COLO668 (cell line): ENCODE results near the gene STK17A.
"Not testable (repeated sequence)": the region's sequence is repeated elsewhere in the genome, so short reads cannot be mapped to it uniquely, and the experiment has no call there.

Experiments
- DNase-seq: peaks from one replicate; lab custom pipeline; 2025; ENCODE audit not compliant: unreplicated experiment; lab: John Stamatoyannopoulos, UW

The STK17A gene

DNA sequence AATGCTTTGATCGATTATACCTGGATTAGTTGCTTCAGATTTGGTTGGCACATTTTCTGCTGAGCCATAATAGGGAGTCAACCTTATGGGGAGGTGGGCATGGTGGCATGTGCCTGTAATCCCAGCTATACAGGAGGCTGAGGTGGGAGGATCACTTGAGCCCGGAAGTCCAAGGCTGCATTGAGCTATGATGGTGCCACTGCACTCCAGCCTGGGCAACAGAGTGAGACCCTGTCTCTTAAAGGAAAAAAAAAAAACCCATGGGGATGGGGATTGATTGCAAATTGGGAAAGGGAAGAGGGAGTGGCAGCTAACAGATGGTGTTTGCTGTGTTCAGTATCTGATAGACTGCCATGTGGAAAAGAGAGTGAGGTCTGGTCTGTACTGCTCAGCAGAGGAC lies 11.1 kb downstream of the STK17A start:
- DNase-seq = no peak

DNA sequence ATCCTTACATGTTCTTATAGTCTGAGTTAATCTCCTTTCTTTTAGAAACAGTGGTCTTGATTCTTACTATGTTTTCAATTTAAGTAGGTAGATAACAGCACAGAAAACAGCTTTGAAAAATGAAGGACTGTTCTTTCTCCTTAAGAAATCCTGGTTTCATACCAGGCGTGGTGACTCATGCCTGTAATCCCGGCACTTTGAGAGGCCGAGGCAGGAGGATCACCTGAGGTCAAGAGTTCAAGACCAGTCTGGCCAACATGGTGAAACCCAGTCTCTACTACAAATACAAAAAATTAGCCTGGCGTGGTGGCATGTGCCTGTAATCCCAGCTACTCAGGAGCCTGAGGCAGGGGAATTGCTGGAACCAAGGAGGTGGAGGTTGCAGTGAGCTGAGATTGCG lies 13.5 kb downstream of the STK17A start:
- DNase-seq = not testable (repeated sequence)

DNA sequence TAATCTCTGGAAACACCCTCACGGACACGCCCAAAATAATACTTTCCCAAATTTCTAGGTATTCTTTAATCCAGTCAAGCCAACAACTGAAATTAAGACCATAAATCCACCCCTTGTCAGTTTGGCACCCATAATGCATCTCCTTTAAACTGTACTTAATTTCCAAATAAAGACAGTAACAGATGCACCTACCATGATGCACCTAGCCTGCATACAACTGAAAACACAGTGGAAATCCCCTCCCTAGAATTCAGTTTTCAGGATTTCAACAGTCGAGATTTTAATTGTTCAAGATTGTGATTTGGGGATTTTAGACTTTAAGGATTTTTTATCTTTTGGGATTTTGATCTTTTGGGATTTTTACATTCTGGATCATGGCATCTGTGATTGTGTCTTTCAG lies 17.1 kb downstream of the STK17A start:
- no peak for DNase-seq

DNA sequence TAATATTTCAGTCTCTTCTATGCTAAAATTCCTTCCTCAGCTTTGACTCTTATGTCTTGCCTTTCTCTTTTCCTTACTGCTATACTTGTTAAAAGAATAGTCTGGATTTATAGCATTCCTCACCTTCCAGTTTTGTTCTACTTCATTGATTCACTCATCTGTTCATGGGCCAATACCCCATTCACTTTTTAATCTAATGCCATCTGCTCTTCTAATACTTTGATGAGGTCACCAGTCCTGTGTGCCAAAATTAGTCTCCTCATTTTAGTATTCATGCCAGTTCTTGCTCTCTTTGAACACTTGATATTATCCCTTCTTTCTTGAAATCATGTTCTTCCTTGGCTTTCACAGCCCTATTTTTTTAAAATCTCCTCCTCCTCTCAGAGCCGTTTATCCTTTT lies 19.3 kb downstream of the STK17A start:
- DNase-seq = no peak

DNA sequence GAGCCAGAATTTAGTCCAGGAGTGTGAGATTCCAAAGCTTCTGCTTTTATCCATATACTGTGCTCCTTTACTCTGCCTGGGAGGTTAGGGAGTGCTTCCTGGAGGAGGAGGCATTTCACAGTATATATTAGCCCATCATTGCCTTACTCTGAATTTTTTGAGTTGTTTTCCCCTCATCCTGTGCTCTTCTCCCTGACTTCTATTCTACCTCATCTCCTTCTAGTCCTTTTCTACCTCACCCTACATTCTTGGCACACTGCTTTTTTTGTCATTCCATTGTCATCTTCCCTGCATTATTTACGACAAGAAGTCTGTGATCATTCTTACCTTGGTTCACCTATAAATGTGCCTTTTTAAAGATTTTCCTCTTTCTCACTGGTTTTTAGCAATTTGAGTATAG lies 21.3 kb downstream of the STK17A start:
- DNase-seq = no peak

DNA sequence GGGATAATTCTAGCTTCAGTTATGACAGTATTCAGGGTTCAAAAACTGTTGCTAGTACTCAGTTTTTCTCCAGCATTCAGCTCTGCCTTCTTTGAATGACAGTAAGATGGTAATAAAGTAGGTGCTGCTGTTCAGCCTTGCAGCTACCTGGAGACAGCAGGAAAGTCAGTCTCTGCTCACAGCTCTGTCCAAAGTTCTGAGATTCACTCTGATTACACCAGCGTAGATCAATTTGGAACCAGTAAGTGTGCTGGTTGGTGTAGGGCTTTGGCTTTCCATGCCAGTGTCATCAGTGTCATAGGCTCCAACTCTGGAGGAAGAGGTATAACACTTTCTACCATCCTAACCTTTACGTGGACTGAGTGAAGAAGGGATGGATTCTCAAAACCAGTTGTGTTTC lies 26.2 kb downstream of the STK17A start:
- no peak for DNase-seq

DNA sequence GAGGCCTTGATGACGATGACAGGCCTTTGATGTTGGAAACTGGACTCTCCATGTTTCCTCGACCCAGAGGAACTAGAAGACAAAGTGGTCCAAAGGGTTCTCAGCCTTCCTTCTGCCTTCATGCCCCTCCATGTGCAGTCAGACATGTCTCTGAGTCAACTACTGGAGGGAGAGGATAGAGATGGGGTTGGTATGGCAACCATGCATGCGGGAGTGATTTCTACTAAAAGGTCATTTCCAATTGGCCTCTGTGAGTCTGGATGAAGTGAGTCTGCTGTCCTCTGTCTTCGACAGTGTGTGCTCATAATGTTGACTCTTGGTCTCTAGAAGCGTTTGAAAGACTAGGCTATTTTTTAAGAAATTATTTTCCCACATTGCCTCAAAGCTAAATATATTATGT lies 29.2 kb downstream of the STK17A start:
- no peak for DNase-seq

DNA sequence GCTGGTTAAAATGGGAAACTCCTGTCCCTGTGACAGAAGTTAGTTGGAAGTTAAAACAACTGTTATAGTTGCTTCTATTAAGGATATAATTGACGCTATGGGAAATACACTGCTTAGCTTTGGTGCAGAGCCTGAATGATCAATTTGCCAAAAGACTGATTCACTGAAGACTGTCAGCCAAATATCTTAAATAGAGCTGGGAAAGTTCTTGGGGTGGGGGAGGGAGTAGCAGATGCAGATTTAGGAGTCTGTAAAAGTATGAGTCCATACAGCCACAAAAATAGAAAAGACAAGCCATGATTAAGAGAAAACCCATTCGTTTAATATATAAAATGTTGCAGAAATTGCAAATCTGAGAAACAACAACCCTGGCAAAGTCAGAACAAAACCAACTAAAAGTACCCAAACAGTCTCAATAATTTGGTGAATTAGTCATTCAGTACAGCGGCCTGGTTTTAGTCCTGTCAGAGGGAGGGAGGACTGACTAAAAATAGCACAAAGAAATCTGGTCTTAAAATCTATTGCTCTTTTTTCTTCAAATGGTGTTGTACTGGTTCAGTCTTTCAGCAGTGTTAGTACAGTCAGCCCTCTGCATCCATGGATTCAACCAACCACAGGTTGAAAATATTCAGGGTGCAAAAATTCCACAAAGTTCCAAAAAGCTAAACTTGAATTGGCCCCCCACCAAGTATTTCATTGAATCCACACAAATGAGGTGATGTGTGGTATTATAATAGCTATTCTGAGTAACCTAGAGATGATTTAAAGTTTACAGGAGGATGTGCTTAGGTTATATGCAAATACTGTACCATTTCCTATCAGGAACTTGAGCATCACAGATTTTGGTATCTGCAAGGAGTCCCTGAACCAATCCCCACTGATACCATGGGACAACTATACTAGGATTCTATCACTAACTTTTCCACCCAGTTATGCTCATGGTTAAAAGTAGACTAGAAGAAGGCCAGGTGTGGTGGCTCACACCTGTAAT lies 30.0 kb downstream of the STK17A start:
- DNase-seq = no peak

DNA sequence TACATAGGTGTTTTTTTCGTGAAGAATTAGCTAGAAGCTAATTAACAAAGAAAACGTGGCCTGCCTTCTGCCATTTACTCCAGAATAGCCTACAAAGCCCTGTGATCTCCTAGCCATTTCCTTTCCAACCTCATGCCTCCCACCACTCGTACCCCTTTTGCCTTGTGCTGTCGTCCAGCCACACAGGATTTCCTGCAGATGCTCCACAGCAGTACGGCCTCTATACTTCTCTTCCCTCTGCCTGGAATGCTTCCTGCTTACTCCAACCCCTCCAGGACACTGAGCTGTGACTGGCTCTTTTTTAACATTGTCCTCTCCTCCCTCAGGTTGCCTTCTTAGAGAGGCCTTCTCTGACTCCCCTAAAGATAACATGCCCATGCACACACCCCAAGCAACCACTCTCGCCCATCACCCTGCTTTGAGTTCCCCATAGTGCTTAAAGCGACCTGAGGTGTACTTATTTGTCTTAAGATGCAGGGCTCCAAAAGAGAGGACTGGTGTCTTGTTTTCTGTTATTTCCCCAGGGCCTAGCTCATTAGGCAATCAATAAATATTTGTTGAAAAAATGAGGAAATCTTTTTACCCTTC lies 32.7 kb downstream of the STK17A start:
- DNase-seq = no peak

DNA sequence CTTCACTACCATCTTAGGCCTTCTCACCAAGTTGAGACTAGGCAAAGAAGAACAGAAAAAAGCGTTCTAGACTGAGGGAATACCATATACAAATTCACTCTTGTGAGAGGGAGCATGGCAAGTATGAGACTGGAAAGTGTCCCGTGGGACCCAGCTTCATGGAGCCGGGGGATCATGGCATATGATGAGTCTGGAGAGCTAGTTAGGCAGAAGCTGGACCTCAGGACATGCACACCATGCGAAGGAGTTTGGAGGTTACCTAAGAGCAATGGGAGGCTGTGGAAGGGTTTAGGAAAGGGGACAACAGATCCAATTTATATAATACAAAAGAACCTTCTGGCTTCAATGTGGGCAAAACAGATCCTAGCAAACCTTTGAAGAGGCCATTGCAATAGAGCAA lies 34.1 kb downstream of the STK17A start:
- no peak for DNase-seq

DNA sequence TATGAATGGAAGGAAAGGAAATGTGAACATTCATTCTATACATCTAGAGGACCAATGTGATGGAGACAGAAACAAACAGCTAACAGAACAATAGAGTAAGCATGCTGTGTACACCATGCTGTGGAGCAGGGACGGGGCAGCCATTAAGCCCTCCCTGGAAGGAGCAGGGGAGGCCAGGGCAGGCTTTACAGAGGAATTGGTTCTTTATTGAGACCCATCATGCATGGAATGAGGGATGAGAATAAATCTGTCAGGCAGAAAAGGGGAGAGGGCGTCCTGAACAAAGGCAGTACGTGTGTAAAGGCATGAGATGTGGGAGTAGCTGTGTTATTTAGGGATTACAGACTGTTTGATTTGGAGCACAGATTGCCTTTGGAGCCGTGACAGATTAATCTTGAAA lies 35.2 kb downstream of the STK17A start:
- no peak for DNase-seq

DNA sequence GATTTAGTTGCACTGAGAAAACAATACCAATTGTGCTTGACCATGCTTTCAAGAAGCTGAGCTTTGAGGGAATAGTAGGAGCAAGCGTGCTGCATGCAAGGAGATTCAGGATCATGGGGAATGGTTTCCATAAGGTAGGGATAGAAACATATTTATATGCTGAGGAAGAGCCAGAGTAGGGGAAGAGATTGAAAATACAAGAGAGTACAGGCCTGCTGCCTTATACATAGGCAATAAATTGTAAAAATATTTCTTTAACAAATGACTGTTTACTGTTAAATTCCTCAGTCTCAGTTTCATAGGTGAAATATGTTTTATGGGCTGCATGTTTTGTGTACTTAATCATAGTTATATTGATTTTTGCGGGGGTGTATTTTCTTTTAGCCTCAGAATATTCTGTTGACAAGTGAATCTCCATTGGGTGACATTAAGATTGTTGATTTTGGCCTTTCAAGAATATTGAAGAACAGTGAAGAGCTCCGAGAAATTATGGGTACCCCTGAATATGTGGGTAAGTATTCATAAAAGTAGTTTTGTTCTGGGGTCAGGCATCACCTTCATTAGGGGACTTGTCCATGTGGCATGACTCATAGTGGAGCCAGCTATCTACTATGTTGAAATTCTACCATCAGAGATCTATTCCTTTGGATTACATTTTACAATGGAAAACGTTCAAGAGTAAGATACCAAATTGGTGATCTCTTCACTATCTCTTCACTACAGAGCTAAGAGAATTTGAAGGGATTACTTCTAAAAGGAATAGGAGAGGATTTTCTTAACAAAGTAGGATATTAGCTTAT lies 36.5 kb downstream of the STK17A start:
- no peak for DNase-seq

DNA sequence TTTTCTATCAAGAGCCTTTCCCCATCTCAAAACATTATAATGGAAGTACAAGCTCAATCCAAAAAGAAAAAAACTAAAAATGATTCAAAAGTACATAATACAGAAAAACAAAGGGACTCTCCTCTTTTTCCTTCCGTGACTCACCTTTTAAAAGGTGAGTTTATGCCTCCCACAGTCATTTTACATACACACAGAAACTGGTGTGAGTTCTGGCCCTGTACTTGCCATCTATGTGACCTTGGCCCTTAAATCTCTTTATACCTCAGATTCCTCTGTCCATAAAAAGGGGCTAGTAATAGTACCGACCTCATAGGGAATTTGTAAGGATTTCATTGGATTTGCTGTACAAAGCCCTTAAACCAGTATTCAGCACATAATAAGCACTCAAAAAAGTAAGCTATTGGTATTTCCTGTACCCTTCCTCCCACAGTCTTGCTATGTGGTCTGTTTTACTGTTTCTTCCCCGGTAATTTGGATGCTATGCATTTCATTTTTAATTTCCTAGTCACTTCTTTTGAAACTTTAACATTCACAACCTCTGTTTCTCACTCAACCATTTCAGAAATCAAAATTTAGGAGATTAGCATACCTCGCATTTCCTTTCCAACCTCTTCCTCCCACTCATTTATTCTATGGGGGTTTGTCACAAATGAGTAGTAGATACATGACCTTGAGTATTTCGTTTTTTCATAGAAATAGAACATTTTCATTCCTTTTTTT lies 39.0 kb downstream of the STK17A start:
- DNase-seq = no peak

DNA sequence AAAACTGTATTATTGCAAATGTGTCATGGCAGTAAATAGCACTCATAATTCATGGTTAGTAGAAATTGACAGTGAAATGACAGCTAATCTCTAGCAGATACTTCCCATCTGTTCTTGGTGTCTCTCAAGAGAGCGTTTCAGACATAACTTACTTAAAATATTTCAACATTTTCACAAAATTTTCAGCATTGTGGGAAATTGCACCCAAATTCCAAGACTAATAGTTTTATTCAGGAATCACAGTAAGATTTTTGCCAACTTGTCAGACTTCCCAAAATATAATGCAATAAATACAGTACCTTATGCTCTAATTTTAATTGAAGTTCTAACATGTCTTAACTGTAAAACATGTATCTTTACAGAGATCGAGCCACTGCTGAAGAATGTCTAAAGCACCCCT lies 41.2 kb downstream of the STK17A start:
- DNase-seq = no peak

DNA sequence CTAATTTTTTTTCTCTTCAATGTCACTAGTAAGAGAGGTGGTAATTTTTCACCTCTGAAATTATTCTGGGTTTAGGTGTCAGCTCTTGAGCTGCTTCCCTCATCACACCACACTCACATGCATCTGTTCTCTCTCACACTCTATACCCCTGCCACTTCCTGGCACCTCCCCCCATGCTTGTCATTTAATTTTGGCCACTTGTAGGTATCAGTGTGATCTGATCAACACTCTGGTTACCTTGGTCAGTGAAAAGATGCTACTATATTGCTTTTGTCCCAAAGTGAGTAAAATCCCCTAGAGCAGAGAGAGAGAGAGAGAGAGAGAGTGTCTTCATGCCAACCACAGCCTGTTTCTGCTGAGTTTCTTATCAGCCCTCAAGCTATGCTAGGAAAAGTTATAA lies 42.5 kb downstream of the STK17A start:
- no peak for DNase-seq

DNA sequence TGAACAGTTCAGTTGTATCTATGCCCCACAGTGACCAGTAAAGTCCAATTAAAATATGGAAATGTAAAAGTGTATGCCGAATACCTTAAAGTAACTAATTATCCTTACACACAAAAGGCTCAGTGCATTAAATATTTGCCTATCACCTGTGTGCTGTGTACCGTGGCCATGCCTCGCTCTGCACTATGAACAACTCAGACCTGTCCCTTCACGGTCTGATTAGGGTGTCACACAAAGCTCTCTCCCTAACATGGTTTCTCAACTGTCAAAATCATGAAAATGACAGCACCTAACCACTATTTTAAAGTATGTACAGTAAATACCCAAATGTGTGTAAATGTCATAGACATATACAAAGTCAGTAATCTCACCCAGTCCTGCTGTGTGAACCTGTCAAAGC lies 43.1 kb downstream of the STK17A start:
- no peak for DNase-seq

DNA sequence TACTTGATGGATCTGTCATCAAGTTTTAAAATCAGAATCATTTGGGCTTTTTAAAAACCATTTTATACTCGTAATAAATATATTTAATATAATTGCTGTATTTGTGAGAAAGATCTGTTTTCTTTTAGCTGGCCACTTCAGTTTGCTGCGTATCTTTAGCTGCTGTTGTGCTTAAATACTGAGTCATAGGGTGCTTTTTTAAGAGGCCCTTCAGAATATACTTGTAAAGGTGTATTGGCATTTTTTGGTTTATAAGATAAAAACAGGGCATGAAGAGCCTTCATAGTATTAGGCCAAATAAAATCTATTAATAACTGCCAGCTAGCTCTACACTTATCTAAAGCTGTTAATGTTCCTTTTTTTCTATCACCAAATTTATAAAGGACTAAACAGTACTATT lies 43.8 kb downstream of the STK17A start:
- DNase-seq = no peak

DNA sequence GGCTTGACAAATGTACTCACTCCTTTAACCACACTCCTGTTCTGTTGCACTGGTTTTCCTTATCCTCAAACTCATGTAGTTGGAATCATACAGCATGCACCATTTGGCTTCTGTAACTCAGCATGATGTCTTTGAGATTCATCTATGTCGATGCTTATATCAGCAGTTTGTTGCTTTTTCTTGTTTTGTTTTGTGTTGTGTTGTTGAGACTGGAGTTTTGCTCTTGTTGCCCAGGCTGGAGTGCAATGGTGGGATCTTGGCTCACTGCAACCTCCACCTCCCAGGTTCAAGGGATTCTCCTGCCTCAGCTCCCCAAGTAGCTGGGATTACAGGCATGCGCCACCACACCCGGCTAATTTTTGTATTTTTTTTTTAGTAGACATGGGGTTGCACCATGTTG lies 44.9 kb downstream of the STK17A start:
- DNase-seq = not testable (repeated sequence)

DNA sequence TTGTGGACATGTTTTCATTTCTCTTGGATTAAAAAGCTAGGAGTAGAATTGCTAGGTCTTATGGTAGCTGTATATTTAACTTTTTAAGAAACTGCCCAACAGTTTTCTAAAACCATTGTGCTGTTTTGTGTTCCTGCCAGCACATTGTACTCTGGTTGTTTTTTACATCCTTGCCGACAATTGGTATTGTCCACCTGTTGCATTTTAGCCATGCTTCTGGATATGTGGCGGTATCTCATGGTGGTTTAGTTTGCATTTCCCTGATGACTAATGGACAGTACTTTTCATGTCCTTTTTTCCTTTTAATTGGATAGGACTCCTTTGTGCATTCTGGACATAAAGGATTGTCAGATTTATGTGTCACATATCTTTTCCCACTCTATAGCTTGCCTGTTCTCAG lies 45.5 kb downstream of the STK17A start:
- DNase-seq = no peak

DNA sequence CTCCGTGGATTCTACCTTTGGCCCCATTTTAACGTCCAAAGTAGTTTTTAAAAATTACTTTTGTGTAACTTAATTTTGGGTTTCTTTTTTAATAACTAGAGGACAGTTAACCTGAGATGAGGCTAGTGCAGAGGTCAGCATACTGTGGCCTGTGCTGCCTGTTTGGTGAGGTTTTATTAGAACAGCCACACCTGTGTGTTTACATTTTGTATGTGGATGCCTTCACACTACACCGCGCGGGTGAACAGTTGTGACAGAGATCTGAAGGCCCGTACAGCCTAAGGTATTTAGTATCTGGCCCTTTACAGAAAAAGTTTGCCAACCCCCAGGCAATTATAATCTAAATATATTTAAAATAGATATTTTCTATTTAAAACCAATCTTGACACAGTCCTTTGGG lies 46.9 kb downstream of the STK17A start:
- no peak for DNase-seq

DNA sequence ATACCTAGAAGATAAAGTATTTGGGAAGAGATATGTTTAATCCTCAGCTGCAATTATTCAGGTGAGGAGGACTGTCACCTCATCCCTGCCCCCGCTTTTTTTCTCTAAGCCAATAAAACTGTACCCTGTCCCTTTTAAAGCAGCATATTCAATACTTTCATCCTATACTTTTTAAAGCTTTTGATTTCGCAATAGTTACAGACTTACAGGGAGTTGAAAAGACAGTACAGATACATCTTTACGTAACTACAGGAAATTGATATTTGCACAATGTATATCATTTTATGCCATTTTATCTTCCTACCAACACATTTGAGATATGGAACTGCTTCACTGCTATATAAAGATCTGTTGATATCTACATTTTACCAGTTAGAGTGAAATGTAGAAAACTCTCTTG lies 47.6 kb downstream of the STK17A start:
- DNase-seq = no peak
